SK-N-SH (cell line): ENCODE measurements around the gene TMEM212. TPM values are rescaled to one million over a fixed set of nuclear protein-coding genes. Genes with fewer than 3 reads are reported as not detected.

Experiments used
- CHD2 ChIP-seq: fragments of 150-350 bp; IDR thresholded peaks from 2 replicates; pipeline ENCODE4 v1.6.1; 2018; ENCODE audit warnings: low read length; ENCODE audit not compliant: partially characterized antibody
- ELF1 ChIP-seq: IDR thresholded peaks from 2 replicates; pipeline ENCODE4 v1.4.0; 2012
- EZH2phosphoT487 ChIP-seq: fragments of 200-600 bp; sonication (generic); IDR thresholded peaks from 2 replicates; pipeline ENCODE4 v1.6.1; 2017; ENCODE audit warnings: low read depth, mixed run types, mild to moderate bottlenecking, antibody characterized with exemption, moderate library complexity, borderline replicate concordance
- FOSL2 ChIP-seq: IDR thresholded peaks from 2 replicates; pipeline ENCODE4 v1.4.0; 2012; ENCODE audit warnings: low read depth, mild to moderate bottlenecking, moderate library complexity, borderline replicate concordance
- FOXJ3 ChIP-seq: sonication (generic); formaldehyde crosslinking; IDR thresholded peaks from 2 replicates; pipeline ENCODE4 v1.5.1; 2020; ENCODE audit warnings: mild to moderate bottlenecking, missing genetic modification reagents
- GABPA ChIP-seq: IDR thresholded peaks from 2 replicates; pipeline ENCODE4 v1.4.0; 2012; ENCODE audit warnings: low read depth, mild to moderate bottlenecking
- JUND ChIP-seq: IDR thresholded peaks from 2 replicates; pipeline ENCODE4 v1.4.0; 2012
- MEF2A ChIP-seq: IDR thresholded peaks from 2 replicates; pipeline ENCODE4 v1.4.0; 2012; ENCODE audit warnings: low read depth, borderline replicate concordance
- MXI1 ChIP-seq: IDR thresholded peaks from 2 replicates; pipeline ENCODE4 v1.6.1; 2012; ENCODE audit warnings: mild to moderate bottlenecking, low read depth, low read length, improper control_type of control experiment
- NRF1 ChIP-seq: IDR thresholded peaks from 2 replicates; pipeline ENCODE4 v1.6.1; 2012; ENCODE audit warnings: low read depth, mild to moderate bottlenecking, low read length
- RAD21 ChIP-seq: IDR thresholded peaks from 2 replicates; pipeline ENCODE4 v1.6.1; 2012; ENCODE audit warnings: mild to moderate bottlenecking, low read length
- RCOR1 ChIP-seq: fragments of 150-350 bp; IDR thresholded peaks from 2 replicates; pipeline ENCODE4 v1.6.1; 2017; ENCODE audit warnings: antibody characterized with exemption, low read length
- RFX5 ChIP-seq: IDR thresholded peaks from 2 replicates; pipeline ENCODE4 v1.6.1; 2012; ENCODE audit warnings: mild to moderate bottlenecking, improper control_type of control experiment, low read length
- RXRA ChIP-seq: IDR thresholded peaks from 2 replicates; pipeline ENCODE4 v1.4.0; 2012; ENCODE audit warnings: low read depth, mild to moderate bottlenecking, borderline replicate concordance
- SIN3A ChIP-seq: IDR thresholded peaks from 2 replicates; pipeline ENCODE4 v1.6.1; 2012; ENCODE audit warnings: low read depth, mild to moderate bottlenecking, low read length, moderate library complexity, borderline replicate concordance
- SMC3 ChIP-seq: IDR thresholded peaks from 2 replicates; pipeline ENCODE4 v1.6.1; 2012; ENCODE audit warnings: low read depth, low read length, improper control_type of control experiment
- TAF1 ChIP-seq: IDR thresholded peaks from 2 replicates; pipeline ENCODE4 v1.6.1; 2012; ENCODE audit warnings: low read depth, mild to moderate bottlenecking, low read length, moderate library complexity, borderline replicate concordance
- TCF12 ChIP-seq: IDR thresholded peaks from 2 replicates; pipeline ENCODE4 v1.4.0; 2012
- YY1 ChIP-seq: IDR thresholded peaks from 2 replicates; pipeline ENCODE4 v1.4.0; 2012; ENCODE audit warnings: low read depth, mild to moderate bottlenecking
- polyA plus RNA-seq, 3 experiments: library from polyadenylated mRNA; depleted of rRNA; stranded (reverse); fragments of >200 nt; gene quantifications; 2 replicates each; pipeline ENCODE4 v1.2.3, GENCODE V29; 2012
- TF ChIP-seq, protein P1 (sequence below): IDR thresholded peaks from 2 replicates; pipeline ENCODE4 v1.4.0; 2012; ENCODE audit warnings: low read depth, borderline replicate concordance
- TF ChIP-seq, protein P2 (sequence below): fragments of 150-350 bp; IDR thresholded peaks from 2 replicates; pipeline ENCODE4 v1.6.1; 2016; ENCODE audit warnings: mild to moderate bottlenecking, low read depth, low read length
- TF ChIP-seq, protein P3 (sequence below): IDR thresholded peaks from 2 replicates; pipeline ENCODE4 v1.4.0; 2012; ENCODE audit warnings: low read depth
- TF ChIP-seq, protein P4 (sequence below): IDR thresholded peaks from 2 replicates; pipeline ENCODE4; 2012
- TF ChIP-seq, protein P5 (sequence below): IDR thresholded peaks from 2 replicates; pipeline ENCODE4 v1.6.1; 2012; ENCODE audit warnings: mild to moderate bottlenecking, low read depth, low read length, moderate library complexity
- TF ChIP-seq, protein P6 (sequence below): fragments of 150-350 bp; IDR thresholded peaks from 2 replicates; pipeline ENCODE4 v1.6.1; 2017; ENCODE audit warnings: antibody characterized with exemption, low read length, low read depth, borderline replicate concordance

The TMEM212 gene
- polyA plus RNA-seq, 1 of the 3 experiments (the other 2 are of a cell fraction): not detected

DNA sequence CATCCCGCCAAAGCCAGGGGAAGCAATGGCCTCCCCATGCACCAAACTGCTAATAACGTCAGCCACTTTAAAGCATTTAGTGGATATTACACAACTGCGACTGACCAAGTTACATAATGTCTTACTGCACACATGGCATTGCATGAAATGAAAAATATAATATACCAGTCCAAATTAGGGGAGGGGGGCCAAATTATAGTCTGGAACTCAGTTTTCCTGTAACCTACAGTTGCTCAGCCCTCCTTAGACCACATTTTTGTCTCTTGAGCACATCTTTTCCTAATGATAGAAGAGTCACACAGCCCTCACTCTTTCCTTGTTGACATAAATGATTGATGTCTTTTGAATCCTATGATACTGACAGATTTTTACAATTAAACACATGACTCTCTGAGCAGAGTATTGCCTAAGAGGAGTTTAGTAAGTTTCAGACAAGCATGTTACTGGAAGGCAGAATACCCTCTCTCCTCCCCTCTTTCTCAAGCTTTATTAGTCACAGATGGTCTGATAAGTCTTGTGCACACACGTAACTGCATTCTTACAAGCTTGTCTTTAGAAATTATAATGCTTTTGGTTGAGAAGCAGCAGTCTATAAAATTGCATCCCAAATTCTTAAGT lies 31.7 kb upstream of the TMEM212 start (continued):
- TF ChIP-seq RFX5: no peak
- no peak for TF ChIP-seq GABPA
- TF ChIP-seq, protein P1, sequence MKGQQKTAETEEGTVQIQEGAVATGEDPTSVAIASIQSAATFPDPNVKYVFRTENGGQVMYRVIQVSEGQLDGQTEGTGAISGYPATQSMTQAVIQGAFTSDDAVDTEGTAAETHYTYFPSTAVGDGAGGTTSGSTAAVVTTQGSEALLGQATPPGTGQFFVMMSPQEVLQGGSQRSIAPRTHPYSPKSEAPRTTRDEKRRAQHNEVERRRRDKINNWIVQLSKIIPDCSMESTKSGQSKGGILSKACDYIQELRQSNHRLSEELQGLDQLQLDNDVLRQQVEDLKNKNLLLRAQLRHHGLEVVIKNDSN: no peak
- no peak for TF ChIP-seq RCOR1
- TF ChIP-seq, protein P2, sequence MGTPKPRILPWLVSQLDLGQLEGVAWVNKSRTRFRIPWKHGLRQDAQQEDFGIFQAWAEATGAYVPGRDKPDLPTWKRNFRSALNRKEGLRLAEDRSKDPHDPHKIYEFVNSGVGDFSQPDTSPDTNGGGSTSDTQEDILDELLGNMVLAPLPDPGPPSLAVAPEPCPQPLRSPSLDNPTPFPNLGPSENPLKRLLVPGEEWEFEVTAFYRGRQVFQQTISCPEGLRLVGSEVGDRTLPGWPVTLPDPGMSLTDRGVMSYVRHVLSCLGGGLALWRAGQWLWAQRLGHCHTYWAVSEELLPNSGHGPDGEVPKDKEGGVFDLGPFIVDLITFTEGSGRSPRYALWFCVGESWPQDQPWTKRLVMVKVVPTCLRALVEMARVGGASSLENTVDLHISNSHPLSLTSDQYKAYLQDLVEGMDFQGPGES: no peak
- no peak for TF ChIP-seq MXI1
- TF ChIP-seq EZH2phosphoT487: no peak
- no peak for TF ChIP-seq TAF1
- no peak for TF ChIP-seq FOXJ3 (CRISPR knock-in tag)
- no peak for TF ChIP-seq SMC3
- TF ChIP-seq, protein P3, sequence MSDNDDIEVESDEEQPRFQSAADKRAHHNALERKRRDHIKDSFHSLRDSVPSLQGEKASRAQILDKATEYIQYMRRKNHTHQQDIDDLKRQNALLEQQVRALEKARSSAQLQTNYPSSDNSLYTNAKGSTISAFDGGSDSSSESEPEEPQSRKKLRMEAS: peak; percentile 78
- TF ChIP-seq JUND: peak; percentile 83
- TF ChIP-seq CHD2: no peak
- no peak; the same call in 1 of the 2 replicates for TF ChIP-seq MEF2A
- peak; percentile 78 for TF ChIP-seq FOSL2
- TF ChIP-seq, protein P4, sequence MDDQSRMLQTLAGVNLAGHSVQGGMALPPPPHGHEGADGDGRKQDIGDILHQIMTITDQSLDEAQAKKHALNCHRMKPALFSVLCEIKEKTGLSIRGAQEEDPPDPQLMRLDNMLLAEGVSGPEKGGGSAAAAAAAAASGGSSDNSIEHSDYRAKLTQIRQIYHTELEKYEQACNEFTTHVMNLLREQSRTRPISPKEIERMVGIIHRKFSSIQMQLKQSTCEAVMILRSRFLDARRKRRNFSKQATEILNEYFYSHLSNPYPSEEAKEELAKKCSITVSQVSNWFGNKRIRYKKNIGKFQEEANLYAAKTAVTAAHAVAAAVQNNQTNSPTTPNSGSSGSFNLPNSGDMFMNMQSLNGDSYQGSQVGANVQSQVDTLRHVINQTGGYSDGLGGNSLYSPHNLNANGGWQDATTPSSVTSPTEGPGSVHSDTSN: peak; percentile 95
- TF ChIP-seq RXRA: peak; percentile 50; the same call in 1 of the 2 replicates
- peak; percentile 48; the same call in 1 of the 2 replicates for TF ChIP-seq SIN3A
- TF ChIP-seq, protein P5, sequence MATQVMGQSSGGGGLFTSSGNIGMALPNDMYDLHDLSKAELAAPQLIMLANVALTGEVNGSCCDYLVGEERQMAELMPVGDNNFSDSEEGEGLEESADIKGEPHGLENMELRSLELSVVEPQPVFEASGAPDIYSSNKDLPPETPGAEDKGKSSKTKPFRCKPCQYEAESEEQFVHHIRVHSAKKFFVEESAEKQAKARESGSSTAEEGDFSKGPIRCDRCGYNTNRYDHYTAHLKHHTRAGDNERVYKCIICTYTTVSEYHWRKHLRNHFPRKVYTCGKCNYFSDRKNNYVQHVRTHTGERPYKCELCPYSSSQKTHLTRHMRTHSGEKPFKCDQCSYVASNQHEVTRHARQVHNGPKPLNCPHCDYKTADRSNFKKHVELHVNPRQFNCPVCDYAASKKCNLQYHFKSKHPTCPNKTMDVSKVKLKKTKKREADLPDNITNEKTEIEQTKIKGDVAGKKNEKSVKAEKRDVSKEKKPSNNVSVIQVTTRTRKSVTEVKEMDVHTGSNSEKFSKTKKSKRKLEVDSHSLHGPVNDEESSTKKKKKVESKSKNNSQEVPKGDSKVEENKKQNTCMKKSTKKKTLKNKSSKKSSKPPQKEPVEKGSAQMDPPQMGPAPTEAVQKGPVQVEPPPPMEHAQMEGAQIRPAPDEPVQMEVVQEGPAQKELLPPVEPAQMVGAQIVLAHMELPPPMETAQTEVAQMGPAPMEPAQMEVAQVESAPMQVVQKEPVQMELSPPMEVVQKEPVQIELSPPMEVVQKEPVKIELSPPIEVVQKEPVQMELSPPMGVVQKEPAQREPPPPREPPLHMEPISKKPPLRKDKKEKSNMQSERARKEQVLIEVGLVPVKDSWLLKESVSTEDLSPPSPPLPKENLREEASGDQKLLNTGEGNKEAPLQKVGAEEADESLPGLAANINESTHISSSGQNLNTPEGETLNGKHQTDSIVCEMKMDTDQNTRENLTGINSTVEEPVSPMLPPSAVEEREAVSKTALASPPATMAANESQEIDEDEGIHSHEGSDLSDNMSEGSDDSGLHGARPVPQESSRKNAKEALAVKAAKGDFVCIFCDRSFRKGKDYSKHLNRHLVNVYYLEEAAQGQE: no peak
- TF ChIP-seq NRF1: no peak
- TF ChIP-seq YY1: no peak
- no peak for TF ChIP-seq RAD21
- peak; percentile 99 for TF ChIP-seq TCF12
- TF ChIP-seq, protein P6, sequence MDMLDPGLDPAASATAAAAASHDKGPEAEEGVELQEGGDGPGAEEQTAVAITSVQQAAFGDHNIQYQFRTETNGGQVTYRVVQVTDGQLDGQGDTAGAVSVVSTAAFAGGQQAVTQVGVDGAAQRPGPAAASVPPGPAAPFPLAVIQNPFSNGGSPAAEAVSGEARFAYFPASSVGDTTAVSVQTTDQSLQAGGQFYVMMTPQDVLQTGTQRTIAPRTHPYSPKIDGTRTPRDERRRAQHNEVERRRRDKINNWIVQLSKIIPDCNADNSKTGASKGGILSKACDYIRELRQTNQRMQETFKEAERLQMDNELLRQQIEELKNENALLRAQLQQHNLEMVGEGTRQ: no peak
- TF ChIP-seq ELF1: no peak
